Cardiac fibroblast (primary cell): ENCODE data around the gene PAX5.

Experiments
- DNase-seq, 2 donors: peaks; one replicate each; pipeline versions ENCODE4 v3.0.0 to v3.0.0-alpha.2; 2010; ENCODE audit warnings: low read depth in 2 of 2
- H3K4me3 ChIP-seq, 2 donors: replicated peaks in 1 of 2; 1 replicate in 1 of 2; 2 replicates in 1 of 2; pipeline ENCODE4 v1.5.1; 2011; ENCODE audit warnings: low read depth in 2 of 2, low read length in 2 of 2, mild to moderate bottlenecking in 2 of 2, moderate library complexity in 1 of 2
- CTCF ChIP-seq: IDR thresholded peaks from one replicate; pipeline ENCODE4 v1.5.1; 2011; ENCODE audit warnings: low read depth, mild to moderate bottlenecking, low read length, inconsistent platforms

The PAX5 gene

GRCh38 chr9:36835271-36835996 is 198.6 kb downstream of the PAX5 start:
- DNase-seq, result no peak
- no peak for TF ChIP-seq CTCF

GRCh38 chr9:36834736-36835135 is 199.3 kb downstream of the PAX5 start:
- DNase-seq, result no peak
- TF ChIP-seq CTCF, result no peak
- H3K4me3 ChIP-seq, result no peak overlapping the region

More at GRCh38 chr9:36835271-36835996, 198.6 kb downstream of the PAX5 start:
- H3K4me3 ChIP-seq, result no peak overlapping the region

GRCh38 chr9:36833954-36834353 is 200.1 kb downstream of the PAX5 start:
- DNase-seq, result no peak
- TF ChIP-seq CTCF, result no peak
- no peak overlapping the region for H3K4me3 ChIP-seq

- TF ChIP-seq CTCF, result no peak
- no peak for DNase-seq
- no peak overlapping the region for H3K4me3 ChIP-seq
Measured at GRCh38 chr9:36832164-36832795, 201.8 kb downstream of the PAX5 start.

GRCh38 chr9:36831381-36832161 is 202.5 kb downstream of the PAX5 start:
- DNase-seq, result no peak
- no peak for TF ChIP-seq CTCF

GRCh38 chr9:36828611-36829013 is 205.5 kb downstream of the PAX5 start:
- H3K4me3 ChIP-seq, result no peak overlapping the region
- no peak for TF ChIP-seq CTCF

More at GRCh38 chr9:36831381-36832161, 202.5 kb downstream of the PAX5 start:
- no peak overlapping the region for H3K4me3 ChIP-seq

More at GRCh38 chr9:36828611-36829013, 205.5 kb downstream of the PAX5 start:
- no peak for DNase-seq
